Common myeloid progenitor, CD34-positive (primary cell): ENCODE data around the gene SLCO2B1.

Source experiments
- CTCF ChIA-PET: fragments of 350-600 bp; sonication (Branson Sonifier 250); formaldehyde crosslinking; loops from one replicate; lab custom pipeline; 2021; ENCODE audit warnings: antibody characterized with exemption; lab: Charles Lee
- POLR2A ChIA-PET: fragments of 350-600 bp; sonication (Branson Sonifier 250); formaldehyde crosslinking; loops from one replicate; lab custom pipeline; 2021; ENCODE audit warnings: antibody characterized with exemption; lab: Charles Lee
- DNase-seq, 3 donors: peaks; one replicate each; pipeline versions ENCODE4 v3.0.0 to v3.0.0-alpha.2; 2013
- H3K27ac ChIP-seq, 2 experiments: 1 replicate in 1 of 2; 2 replicates in 1 of 2; pipeline ENCODE4 v1.7.0; 2013; ENCODE audit warnings: inconsistent platforms in 2 of 2, low read length in 2 of 2, mild to moderate bottlenecking in 2 of 2, low read depth in 1 of 2, moderate library complexity in 1 of 2; ENCODE audit not compliant: severe bottlenecking in 2 of 2, insufficient read depth in 1 of 2, poor library complexity in 1 of 2
- H3K27me3 ChIP-seq, 5 experiments: replicated peaks in 2 of 5; 1 replicate in 3 of 5; 2 replicates in 2 of 5; pipeline versions ENCODE4 v1.6.1 to v1.7.0; 2013; ENCODE audit warnings: low read length in 4 of 5, mild to moderate bottlenecking in 2 of 5, moderate library complexity in 2 of 5, inconsistent platforms in 1 of 5; ENCODE audit not compliant: insufficient read depth in 5 of 5, control insufficient read depth in 4 of 5
- H3K36me3 ChIP-seq, 4 experiments: 1 replicate in 2 of 4; 2 replicates in 2 of 4; pipeline versions ENCODE4 v1.6.1 to v1.7.0; 2013; ENCODE audit warnings: low read length in 3 of 4, control low read depth in 1 of 4, mild to moderate bottlenecking in 1 of 4; ENCODE audit not compliant: control insufficient read depth in 4 of 4, insufficient read depth in 4 of 4
- H3K4me1 ChIP-seq, 4 experiments: 1 replicate in 3 of 4; 2 replicates in 1 of 4; pipeline versions ENCODE4 v1.6.1 to v1.7.1; 2013; ENCODE audit warnings: low read length in 3 of 4, mild to moderate bottlenecking in 3 of 4, control low read depth in 1 of 4, inconsistent platforms in 1 of 4, moderate library complexity in 1 of 4; ENCODE audit not compliant: control insufficient read depth in 4 of 4, insufficient read depth in 4 of 4; ENCODE audit errors: control extremely low read depth in 1 of 4
- H3K4me3 ChIP-seq, 7 experiments: 1 replicate in 4 of 7; 2 replicates in 3 of 7; pipeline versions ENCODE4 v1.5.1 to v1.7.0; 2013; ENCODE audit warnings: mild to moderate bottlenecking in 7 of 7, low read length in 6 of 7, moderate library complexity in 6 of 7, inconsistent platforms in 2 of 7, low read depth in 2 of 7, control low read depth in 1 of 7; ENCODE audit not compliant: insufficient read depth in 4 of 7, control insufficient read depth in 1 of 7; ENCODE audit errors: extremely low read depth in 1 of 7
- H3K9me3 ChIP-seq, 5 experiments: 1 replicate in 4 of 5; 2 replicates in 1 of 5; pipeline versions ENCODE4 v1.6.1 to v1.7.1; 2013; ENCODE audit warnings: low read length in 4 of 5, mild to moderate bottlenecking in 2 of 5, inconsistent platforms in 1 of 5, low read depth in 1 of 5, moderate library complexity in 1 of 5; ENCODE audit not compliant: control insufficient read depth in 4 of 5, insufficient read depth in 2 of 5; ENCODE audit errors: control extremely low read depth in 1 of 5
- whole genome bisulfite sequencing: methylation state at CpG from one replicate; pipeline ENCODE4 v1.1.5; 2013; ENCODE audit not compliant: insufficient coverage; 5-methylcytosine and 5-hydroxymethylcytosine counted together

Gene SLCO2B1

DNA sequence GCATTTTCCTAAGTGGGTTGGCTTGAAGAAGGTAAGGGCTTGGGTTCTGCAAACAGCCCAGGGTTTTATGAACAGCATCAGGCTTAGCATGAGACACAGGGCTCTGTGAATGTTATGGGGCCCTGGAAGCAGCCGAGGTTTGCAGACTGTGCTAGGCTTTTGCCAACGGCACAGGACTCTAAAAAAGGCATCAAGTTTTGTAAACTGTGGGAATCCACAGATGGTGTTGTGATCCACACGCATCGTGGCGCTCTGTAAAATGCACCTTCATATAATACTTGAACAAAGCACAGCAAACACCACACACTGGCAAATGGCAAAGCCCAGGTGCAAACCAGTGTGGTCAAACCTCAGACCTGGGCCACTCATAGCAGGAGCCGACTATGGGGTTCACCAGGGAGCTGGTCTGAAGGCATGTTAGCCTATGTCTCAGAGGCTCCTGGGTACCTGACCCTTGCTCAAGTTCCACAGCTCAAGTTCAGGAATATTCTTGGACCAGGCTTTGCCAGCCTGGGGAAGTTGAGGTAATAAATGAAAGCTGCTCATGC is 2.4 kb upstream of the SLCO2B1 start:
- Histone ChIP-seq H3K27me3 (peaks cover 0 to 4% (median 0%) of the 10 kb centered on the region in 5 experiments), H3K4me1 (peaks cover 1 to 20% (median 13%) of the 10 kb centered on the region in 4 experiments), H3K36me3 (no peaks in the 10 kb centered on the region), H3K4me3 (no peak overlapping the region), H3K27ac (no peak overlapping the region), H3K9me3 (no peaks in the 10 kb centered on the region)
- ChIA-PET POLR2A (no interaction called here), CTCF (interaction anchor here (2.2 to 2.8 kb wide), 2 partner anchors 8 to 56 kb away, joined by 6 to 15 read pairs; no protein-coding TSS in a partner anchor)
- WGBS = 100% methylated on average over 6 of the region's 6 CpGs
- no peak for DNase-seq

DNA sequence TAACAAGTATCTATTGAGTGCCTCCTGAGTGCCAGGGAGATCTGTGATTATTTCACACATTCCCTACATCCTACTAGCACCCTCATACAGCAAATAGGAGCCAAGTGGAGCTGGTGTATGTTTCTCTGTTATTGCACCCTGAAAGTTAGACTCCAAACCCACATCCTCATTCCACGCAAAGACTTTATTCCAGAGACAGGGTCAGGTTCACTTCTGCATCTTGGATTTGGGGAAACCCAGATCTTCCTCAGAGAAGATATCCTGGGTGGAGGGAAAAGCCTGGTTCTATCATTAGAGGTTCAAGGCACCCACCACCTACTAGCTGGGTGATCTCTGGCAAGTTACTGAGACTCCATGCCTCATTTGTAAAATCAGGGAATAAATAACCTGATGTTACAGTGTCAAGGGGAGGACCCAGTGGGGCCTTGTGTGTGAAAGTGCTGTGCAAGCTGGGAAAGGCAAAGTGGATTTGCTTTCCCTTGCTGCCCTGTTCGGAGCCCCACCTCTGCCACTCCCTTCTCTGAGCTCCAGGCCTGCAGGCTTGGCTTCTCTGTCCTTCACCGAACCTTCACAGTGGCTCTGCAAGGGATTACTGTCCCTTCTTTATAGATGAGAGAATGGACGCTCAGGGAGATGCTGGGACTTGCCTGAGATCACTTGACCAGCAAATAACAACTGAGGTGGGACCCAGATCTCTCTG is 991 bp upstream of the SLCO2B1 start:
- Histone ChIP-seq H3K36me3 (no peaks in the 10 kb centered on the region), H3K4me1 (peaks cover 0 to 10% (median 5%) of the 10 kb centered on the region in 4 experiments), H3K27me3 (peaks cover 0 to 4% (median 0%) of the 10 kb centered on the region in 5 experiments), H3K27ac (no peak overlapping the region), H3K9me3 (no peaks in the 10 kb centered on the region), H3K4me3 (no peak overlapping the region)
- POLR2A ChIA-PET = no interaction called here
- 80% methylated on average over 3 of the region's 4 CpGs for WGBS
- CTCF ChIA-PET = interaction anchor here (0.8 to 2.8 kb wide), 5 partner anchors 9 to 98 kb away, joined by 3 to 15 read pairs (median 4); no protein-coding TSS in a partner anchor
- DNase-seq = no peak

DNA sequence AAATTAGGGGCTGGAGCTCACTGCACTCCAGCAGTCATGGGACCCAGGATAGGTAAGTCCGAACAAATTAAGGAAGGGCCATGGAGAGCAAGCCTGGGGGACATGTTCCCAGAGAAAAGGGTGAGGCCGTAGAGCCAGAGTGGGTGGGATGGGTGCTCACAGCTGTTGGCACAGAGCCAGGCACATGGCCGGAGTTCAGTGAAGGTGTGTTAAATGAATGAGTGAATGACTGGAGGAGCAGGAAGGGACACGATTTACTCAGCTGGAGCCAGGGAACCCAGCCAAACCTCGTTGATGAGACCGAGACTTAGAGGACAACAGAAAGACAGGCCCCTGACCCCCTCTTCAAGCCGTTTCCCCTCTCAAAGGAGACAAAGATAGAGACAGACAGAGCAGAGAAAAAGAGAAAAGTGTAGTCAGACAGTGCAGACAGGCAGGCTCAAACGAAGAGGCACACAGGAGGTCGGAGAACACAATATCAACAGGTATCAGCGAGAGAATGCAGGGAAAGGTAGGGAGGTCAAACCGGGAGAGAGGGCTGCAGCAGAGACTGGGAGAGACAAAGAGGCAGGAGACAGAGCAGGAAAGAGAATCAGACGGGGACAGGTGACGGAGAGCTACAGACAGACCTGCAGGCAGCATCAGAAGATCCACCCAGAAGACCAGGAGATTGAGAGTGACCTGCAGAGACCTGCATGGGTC is 590 bp downstream of the SLCO2B1 start:
- peaks cover 0 to 4% (median 0%) of the 10 kb centered on the region in 5 experiments for H3K27me3 ChIP-seq
- 88% methylated on average over 13 of the region's 13 CpGs for WGBS
- POLR2A ChIA-PET = no interaction called here

DNA sequence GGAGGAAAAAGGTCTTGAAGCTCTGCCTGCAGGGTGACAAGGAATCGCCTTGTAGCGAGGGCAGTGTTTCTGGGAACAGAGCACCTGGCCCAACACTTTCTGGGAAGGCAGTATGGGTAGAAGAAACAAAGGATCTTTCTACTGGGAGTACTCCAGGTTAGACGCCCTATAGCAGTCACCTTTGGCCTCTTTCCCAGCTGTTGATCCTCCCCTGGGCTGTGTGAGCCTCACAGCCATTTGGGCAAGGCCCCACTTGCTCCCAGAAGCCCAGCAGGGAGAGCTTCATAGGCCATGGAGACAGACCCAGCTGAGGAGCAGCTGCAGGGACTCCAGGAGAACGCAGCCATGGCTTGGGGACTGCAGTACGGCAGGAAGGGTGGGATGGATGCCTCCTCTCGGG is 1.2 kb downstream of the SLCO2B1 start:
- Histone ChIP-seq H3K27ac (no peak overlapping the region), H3K4me1 (peaks cover 0 to 10% (median 5%) of the 10 kb centered on the region in 4 experiments), H3K4me3 (no peak overlapping the region), H3K9me3 (no peaks in the 10 kb centered on the region), H3K27me3 (peaks cover 0 to 4% (median 0%) of the 10 kb centered on the region in 5 experiments), H3K36me3 (no peaks in the 10 kb centered on the region)
- ChIA-PET POLR2A (no interaction called here), CTCF (interaction anchor here (1.2 to 1.4 kb wide), 2 partner anchors 14 to 39 kb away, joined by 3 read pairs; no protein-coding TSS in a partner anchor)
- 96% methylated on average over 5 of the region's 6 CpGs for WGBS
- no peak for DNase-seq

More for the DNA sequence above, 590 bp downstream of the SLCO2B1 start:
- CTCF ChIA-PET = interaction anchor here (1.0 to 1.7 kb wide), 6 partner anchors 11 to 88 kb away, joined by 3 to 6 read pairs (median 4); no protein-coding TSS in a partner anchor
- Histone ChIP-seq H3K36me3 (no peaks in the 10 kb centered on the region), H3K9me3 (no peaks in the 10 kb centered on the region), H3K4me1 (peaks cover 0 to 10% (median 5%) of the 10 kb centered on the region in 4 experiments), H3K27ac (no peak overlapping the region), H3K4me3 (no peak overlapping the region)
- DNase-seq = no peak

DNA sequence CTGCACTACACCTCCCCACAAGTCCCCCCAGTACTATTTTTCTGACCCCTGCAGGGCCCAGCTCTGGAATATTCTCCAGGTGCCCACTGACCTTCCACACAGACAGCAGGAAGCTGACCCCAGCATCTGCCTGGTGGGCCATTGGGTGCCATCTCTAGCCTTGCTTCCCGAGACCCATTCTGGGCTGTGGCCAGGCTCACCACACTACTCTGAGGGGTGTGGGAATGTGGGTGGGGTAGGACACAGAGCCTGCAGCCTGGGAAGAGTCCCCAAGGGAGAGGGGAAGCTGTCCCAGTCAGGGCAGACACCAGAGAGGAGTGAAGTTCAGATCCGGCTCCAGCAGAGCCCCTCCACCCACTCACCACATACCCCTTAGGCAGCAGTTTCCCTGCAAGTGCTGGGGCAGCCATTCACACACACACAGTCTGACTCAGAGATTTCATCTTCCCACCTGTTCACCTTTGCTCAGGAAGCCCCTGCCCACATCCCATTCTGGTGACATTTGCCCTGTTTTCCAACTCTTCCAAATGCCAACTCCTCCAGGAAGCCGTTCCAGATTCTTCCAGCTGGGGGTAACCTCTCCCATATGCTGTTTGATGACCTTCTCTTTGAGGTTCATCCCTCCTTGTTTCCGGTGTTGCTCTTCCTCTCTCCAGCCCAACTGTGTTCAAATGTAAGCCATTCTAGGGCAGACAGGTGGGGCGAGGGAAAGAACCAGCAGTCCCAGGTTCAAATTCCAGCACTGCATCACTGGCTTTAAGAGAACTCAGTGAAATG is 1.9 kb downstream of the SLCO2B1 start:
- Histone ChIP-seq H3K27ac (no peak overlapping the region), H3K27me3 (peaks cover 0 to 4% (median 0%) of the 10 kb centered on the region in 5 experiments), H3K4me1 (peaks cover 0 to 5% (median 2%) of the 10 kb centered on the region in 4 experiments), H3K36me3 (no peaks in the 10 kb centered on the region), H3K9me3 (no peaks in the 10 kb centered on the region), H3K4me3 (no peak overlapping the region)
- WGBS = 94% methylated on average over 4 of the region's 5 CpGs
- POLR2A ChIA-PET = no interaction called here
- DNase-seq = no peak
- CTCF ChIA-PET = interaction anchor here (0.8 to 2.9 kb wide), 5 partner anchors 9 to 52 kb away, joined by 3 to 16 read pairs (median 4); no protein-coding TSS in a partner anchor

- no peak overlapping the region for H3K27ac ChIP-seq
- CTCF ChIA-PET = interaction anchor here (1.1 to 2.9 kb wide), 8 partner anchors 9 to 98 kb away, joined by 3 to 16 read pairs (median 4); no protein-coding TSS in a partner anchor
Measured at GRCh38 chr11:75154646-75155569, 4.0 kb downstream of the SLCO2B1 start.

More at GRCh38 chr11:75154646-75155569, 4.0 kb downstream of the SLCO2B1 start:
- no peaks in the 10 kb centered on the region for H3K4me1 ChIP-seq
- 91% methylated on average over 7 of the region's 9 CpGs for WGBS
- H3K4me3 ChIP-seq = no peak overlapping the region
- H3K36me3 ChIP-seq = no peaks in the 10 kb centered on the region
- no peak for DNase-seq
- POLR2A ChIA-PET = no interaction called here
- no peaks in the 10 kb centered on the region for H3K9me3 ChIP-seq
- peaks cover 0 to 4% (median 0%) of the 10 kb centered on the region in 5 experiments for H3K27me3 ChIP-seq
